ENCODE results near the gene LRRC4B.

The LRRC4B gene

DNA sequence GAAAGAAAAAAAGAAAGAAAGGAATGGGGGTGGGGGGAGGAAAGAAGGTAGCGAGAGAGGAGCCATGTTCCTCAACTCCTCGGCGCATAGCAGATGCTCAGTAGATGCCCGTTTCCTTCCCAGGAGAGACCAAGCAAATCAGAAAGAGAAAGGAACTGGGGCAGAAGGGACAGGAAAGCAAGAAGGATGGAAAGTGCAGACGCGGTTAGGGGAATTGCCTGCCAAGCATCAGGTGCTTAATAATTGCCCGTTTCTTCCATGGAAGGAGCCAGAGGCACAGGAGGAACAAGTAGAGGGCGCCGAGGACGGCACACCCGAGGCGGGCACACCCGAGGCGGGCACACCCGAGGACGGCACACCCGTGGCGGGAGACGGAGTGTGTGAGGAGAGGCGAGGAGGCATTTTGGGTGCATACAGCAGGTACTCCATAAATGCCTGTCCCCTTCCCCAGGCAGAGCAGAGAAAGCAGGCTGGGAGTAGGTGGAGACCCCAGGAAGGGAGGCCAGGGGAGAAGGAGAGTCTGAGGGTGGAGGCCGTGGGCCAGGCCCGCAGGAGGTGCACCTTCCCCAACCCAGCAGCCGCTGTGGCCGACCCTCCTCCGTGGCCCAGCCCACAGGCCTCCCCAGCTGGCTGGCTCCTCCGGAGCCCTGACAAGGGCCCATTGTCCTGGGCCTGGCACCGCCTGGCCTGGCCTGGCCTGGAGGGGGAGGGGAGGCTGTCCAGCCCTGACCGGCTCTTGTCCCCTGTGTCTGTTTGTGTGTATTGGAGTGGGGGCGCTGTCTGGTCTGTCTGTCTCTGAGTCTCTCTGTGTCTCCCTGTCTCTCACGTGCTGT is 71.8 kb downstream of the LRRC4B start:
- no peak for DNase-seq (ENCODE audit: low read depth, low spot score)
- no peak overlapping the region for H3K4me3 ChIP-seq (ENCODE audit: low read length)

DNA sequence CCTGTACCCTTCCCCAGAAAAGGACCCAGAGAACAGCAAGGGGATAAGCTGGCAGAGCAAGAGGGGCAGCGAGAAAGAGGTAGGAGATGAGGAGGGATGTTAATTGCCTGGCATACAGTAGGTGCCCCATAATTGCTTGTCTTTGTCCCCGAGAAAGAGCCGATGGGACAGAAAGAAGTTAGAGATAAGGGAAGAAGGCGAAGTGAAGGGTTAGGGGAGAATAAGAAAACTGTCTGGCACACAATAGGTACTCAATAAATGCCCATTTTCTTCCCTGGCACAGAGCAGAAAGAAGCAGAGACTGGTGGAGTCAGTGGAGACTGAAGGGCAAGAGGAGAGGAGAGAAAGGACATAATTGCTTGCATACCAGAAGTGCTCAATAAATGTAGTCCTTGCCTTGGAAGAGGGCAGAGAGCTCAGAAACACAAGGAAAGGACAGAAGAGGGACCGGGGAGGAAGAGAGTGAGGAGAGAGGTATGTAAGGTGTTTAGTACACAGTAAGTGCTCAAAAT is 73.2 kb downstream of the LRRC4B start:
- H3K4me3 ChIP-seq (ENCODE audit: low read length): no peak overlapping the region

DNA sequence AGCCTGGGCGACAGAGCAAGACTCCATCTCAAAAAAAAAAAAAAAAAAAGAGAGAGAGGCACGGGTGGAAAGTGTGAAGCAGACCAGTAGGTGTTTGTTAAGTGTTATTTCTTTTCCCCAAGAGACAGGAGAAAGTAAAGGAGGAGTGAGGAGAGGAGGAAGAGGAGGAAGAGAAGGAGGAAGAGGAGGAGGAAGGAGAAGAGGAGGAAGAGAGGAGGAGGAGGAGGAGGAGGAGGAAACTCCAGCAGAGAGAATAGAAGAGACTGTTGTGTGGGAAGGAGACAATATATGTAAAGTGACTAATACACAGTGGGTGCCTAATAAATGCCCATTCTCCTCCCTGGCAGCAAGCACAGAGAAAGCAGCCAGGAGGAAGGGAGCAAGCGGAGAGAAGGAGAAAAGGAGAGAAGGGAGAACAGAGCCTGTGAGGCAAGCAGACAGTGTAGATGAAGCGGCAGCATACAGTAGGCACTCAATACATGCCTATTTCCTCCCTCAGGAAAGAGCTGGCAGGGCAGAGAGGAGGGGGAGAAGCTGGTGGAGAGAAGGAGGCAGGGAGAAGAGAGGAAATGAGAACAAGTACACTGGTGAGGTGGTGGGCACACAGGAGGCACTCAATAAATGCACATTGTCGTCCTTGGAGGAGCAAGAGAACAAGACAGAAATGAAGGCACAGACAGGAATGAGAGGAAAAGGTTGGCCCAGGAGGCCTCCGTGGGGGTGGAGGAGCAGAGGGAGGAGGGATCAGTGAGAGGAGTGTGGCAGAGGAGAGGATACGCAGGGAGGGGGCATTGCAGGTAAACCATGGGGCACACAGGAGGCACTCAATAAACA is 73.8 kb downstream of the LRRC4B start:
- no peak overlapping the region for H3K4me3 ChIP-seq (ENCODE audit: low read length)
- DNase-seq (ENCODE audit: low read depth, low spot score): no peak

More for the DNA sequence above, 73.2 kb downstream of the LRRC4B start:
- DNase-seq (ENCODE audit: low read depth, low spot score): no peak

DNA sequence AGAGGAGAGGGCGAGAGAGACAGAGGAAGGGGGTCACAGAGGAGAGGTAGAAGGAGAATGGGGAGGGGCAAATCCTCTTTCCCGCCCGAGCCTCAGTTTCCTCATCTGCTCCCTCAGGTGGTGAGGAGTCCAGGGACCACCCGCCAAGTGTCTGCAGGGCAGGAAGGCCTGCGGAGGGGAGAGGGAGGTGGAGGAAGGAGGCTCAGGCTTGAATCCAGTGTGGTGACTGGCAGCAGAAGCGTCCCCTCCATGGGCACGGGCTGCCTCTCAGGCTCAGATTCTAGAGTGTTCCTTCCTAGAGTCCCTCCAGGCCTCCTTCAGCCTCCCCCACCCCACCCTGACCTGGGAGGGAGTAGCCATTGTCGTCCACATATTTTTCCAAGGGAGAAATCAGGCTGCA is 75.1 kb downstream of the LRRC4B start:
- DNase-seq (ENCODE audit: low read depth, low spot score): no peak
- no peak overlapping the region for H3K4me3 ChIP-seq (ENCODE audit: low read length)

DNA sequence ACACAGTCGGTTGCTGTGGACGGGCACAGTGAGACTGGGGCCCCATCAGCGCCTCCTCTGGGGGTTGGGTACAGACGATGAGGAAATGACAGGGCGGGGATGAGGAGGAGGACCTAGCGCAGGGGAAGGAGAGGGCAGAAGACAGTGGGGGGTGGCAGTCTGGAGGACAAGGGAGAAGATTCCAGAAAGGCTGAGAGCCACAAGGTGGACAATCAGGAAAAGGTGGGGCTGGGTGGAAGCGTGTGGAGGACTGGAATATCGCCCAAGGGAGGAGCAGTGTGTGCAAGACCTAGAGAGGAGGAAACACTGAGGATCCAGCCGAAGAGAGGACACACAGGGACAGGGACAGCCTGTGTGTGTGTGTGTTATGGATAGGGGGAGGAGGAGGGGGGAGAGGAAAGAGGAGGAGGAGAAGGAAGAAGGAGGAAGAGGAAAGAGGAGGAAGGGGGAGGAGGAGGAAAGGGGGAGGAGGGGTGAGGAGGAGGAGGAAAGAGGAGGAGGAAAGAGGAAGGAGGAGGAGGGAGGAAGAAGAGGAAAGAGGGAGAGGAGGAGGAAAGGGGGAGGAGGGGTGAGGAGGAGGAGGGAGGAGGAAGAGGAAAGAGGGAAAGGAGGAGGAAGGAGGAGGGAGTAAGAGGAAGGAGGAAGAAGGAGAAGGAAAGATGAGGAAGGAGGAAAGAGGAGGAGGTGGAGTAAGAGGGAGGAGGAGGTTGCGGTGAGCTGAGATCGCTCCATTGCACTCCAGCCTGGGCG is 75.8 kb downstream of the LRRC4B start:
- H3K4me3 ChIP-seq (ENCODE audit: low read length): no peak overlapping the region
- DNase-seq (ENCODE audit: low read depth, low spot score): no peak

DNA sequence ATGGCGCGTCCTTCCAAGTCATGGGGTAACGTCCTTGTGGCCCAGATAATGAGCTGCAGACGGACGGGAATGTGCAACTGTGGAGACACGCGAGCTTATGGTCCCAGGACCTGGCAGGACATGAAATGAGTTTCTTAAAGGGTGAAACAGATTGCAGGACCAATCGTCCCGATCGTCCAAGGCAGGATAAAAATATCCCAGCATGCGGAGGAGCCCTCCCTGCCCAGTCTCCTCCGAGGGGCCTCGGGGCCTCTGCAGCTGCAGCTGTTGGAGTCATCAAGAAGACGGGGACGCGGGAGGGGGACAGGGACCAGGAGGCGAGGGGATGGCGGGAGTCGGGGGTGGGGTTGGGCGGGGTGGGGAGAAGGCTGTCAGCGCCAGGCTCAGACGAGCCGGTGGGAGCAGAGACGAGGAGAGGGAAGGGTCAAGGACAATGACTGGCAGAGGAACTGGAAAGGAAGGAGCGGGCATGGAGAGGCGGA is 77.2 kb downstream of the LRRC4B start:
- H3K4me3 ChIP-seq (ENCODE audit: low read length): no peak overlapping the region
- DNase-seq (ENCODE audit: low read depth, low spot score): no peak

DNA sequence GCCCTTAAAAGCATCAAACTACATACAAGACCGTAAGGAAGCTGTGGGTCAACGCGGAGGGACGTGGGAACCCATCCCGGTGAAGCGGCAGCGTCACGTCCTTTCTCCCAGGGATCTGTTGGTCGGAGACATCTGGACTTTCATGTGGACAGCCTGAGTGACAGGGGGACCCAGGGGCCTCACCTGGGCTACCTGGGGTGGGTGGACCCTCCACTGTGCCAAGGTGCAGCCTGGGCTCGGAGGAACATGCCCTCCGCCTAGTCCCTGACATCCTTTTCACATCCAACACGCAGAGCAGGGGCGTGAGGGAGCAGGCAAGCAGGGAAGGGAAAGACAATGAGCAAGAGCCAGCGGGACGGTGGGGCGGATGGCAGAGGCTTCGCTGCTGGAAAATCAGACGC is 77.8 kb downstream of the LRRC4B start:
- H3K4me3 ChIP-seq (ENCODE audit: low read length): no peak overlapping the region
- no peak for DNase-seq (ENCODE audit: low read depth, low spot score)

DNA sequence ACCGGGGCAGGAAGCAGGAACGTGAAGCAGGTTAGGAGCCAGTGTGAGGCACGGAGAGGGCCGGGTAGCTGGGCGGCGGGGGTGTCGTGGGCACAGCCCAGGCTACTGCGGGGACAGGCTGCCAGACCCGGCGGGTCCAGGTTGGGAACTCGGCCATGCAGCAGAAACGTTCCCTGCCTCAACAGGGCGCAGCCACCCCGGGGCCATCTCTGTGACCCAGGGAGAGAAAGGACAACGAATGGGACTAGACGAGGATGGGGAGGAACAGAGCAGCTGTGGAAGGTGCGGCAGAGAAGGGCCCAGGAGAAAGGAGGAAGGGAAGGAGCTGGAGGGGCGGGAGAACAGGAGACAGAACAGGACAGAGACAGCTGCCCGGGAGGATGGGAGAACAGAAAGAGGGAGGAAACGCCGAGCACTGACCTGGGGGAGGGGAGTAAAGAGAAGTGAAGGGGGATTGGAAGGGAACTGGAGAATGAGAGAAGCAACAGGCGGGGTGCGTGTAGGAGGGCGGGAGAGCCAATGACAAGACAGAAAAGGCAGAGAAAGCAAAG is 78.7 kb downstream of the LRRC4B start:
- H3K4me3 ChIP-seq (ENCODE audit: low read length): no peak overlapping the region

DNA sequence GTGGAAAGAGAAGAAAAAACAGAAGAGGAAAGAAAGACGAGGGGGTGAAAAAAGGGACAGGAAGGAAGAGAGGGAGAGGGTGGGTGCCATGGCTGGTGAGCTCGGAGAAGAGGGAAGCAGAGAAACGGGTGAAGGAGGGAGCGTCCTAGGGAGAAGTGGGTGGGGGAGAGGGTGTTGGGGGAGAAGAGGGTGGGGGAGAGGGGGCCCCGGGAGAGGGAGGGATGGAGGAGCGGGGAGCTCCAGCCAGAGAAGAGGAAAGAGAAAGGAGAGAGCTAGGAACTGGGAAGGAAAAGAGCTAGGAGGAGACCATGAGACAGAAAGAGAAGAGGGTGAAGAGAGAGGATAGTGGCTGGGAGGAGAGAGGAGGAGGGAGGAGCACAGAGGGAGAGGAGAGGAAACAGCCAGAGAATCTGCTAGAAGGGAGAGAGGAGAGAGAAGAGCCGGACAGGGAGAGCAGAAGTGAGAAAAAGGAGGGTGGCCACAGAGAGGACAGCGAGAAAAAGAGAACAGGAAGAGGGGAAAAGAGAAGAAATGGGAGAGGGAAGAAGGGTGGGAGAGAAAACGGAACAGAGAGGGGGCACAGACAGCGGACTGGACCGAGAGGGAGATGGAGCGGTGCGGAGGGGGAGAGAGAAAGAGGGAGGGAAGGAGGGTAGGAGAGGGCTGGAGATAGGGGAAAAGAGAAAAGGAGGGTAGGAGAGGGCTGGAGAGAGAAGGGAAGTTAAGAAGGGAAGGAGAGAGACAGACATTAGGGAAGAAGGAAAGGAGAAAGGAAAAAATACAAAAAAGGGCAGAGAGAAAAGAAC is 79.6 kb downstream of the LRRC4B start:
- no peak for DNase-seq (ENCODE audit: low read depth, low spot score)
- H3K4me3 ChIP-seq (ENCODE audit: low read length): no peak overlapping the region

More for the DNA sequence above, 78.7 kb downstream of the LRRC4B start:
- no peak for DNase-seq (ENCODE audit: low read depth, low spot score)

DNA sequence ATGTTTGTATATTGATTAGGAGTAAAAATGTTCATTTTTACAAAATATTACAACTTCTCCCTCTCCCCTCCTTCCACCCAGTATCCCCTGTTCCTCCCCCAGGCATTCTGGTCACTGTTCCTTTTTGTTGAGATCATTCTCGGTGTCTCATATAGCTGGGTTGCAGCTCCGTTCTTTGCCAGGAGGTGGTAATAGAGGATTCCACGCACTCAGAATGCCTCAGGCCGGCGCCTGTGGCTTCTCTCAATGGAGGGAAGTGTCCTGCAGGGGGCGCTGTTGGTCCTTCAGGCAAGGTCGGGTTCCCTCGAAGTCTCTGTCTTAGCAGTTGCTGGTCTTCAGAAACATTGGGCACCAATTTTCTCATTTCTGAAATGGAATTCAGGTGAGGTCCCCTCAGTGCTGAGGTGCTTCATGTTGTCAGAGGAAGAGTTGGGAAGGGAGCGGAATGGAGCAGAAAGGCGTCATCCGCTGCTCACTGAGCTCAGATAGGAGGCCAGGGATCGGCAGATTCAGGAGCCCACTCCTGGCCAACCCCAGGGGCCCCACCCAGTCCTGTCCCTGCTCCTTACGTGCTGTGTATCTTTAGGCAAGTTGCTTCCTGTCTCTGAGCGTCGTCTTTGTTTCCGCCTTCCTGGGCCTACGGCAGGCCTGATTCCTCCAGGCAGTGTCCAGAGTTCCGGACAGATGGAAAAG is 81.3 kb downstream of the LRRC4B start:
- DNase-seq (ENCODE audit: low read depth, low spot score): peak; percentile 64
- no peak overlapping the region for H3K4me3 ChIP-seq (ENCODE audit: low read length)

DNA sequence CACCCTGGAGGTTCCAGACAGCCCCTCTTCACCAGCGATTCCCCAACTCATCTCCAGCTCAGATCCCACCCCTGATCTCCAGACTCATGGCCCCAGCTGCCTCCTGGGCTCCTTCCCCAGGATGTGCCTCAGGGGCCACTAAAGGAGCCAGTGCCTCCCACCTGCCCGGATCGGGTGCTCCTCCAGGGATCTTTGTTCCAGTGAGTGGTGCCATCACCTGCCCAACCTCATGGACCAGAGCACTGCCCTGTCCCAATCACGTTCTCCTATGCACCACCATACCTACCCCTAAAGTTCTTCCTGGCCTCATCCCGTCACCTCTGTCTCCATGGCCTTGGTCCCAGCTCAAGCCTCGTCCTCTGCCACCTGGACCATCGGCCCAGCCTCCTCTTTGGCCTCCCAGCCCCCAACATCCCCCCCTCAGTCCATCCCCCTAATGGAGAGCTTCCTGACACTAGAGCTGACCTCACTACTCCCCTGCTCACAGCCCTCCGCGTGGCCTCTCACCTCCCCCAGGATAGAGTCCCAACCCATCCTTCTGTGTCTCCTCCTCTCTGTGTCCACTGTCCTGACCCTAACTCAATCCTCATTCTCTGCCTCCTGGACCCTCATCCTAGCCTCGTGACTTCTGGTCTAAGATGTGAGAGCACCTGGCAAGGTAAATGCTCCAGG is 82.8 kb downstream of the LRRC4B start:
- no peak for DNase-seq (ENCODE audit: low read depth, low spot score)

DNA sequence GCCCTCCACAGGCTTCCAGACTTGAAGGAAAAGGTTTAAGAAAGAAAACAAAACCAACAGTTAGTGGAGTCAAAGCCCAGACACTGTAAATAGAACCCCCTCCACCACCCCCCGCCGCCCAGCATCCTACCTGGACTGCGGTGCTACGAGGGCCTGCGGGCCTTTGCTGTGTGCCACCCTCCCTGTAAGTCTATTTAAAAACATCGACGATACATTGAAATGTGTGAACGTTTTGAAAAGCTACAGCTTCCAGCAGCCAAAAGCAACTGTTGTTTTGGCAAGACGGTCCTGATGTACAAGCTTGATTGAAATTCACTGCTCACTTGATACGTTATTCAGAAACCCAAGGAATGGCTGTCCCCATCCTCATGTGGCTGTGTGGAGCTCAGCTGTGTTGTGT is 85.3 kb downstream of the LRRC4B start:
- DNase-seq (ENCODE audit: low read depth, low spot score): no peak
- H3K4me3 ChIP-seq (ENCODE audit: low read length): no peak overlapping the region

More for the DNA sequence above, 82.8 kb downstream of the LRRC4B start:
- H3K4me3 ChIP-seq (ENCODE audit: low read length): no peak overlapping the region

DNA sequence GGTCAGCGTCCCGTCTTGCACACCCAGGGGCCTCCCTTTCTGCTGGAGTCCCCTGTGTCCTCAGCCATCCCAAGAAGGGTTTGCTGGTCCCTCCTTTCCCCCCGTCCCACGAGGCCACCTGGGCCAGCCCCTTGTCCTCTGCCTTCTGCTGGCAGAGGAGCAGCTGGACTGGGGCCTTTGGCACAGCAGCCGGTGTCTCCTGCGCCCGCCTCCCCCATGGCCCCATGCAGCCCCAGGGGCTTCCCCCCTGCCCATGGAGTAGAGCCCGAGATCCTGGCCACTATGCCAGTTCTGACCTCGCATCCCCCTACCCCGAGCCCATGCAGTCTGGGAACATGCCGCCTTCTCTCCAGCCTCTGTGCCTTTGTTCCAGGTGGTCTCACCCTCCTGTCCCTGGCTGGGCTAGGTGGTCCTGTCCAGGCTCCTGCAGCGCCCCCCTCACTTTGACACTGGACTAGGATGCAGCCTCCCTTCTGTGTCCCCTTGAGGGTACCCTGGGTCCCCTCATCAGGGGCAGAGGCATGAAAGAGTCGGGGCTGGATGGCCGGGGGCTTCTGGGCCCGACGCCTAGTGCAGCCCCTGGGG is 85.9 kb downstream of the LRRC4B start:
- no peak for DNase-seq (ENCODE audit: low read depth, low spot score)
- no peak overlapping the region for H3K4me3 ChIP-seq (ENCODE audit: low read length)

DNA sequence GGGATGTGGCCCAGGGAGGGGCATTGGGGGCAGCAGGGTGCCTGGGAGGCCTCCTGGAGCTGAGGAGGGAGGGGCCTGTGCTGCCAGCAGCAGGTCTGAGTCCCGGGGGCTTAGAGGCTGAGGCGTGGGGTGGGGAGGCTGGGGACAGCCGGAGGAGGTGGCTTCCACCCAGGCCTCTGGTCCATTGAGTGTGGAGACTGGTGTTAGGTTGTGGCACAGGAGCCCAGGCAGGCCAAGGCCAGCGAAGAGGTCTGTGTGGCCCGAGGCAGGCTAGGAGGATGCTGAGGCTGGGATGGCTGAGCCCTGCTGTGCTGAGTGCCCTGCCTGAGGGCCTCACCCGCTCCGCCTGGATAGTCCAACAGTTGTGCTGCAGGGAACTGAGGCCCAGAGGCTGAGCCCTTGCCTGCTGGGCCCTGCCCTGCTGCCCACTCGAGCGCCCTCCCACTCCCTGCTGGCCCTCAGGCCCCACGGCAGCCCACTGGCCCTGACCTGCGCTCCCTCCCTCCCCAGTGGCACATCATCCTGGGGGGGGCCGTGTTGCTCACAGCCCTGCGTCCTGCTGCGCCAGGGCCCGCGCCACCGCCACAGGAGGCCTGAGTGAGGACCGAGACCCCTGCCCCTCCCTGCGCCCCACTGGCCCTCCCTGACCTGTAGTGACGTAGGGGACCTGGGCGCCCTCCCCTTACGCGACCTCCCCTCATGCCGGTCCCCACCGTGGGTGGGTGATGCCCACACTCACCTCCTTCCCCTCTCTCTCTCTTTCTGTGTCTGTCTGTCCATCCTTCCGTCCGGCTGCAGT is 86.7 kb downstream of the LRRC4B start:
- DNase-seq (ENCODE audit: low read depth, low spot score): no peak
- H3K4me3 ChIP-seq (ENCODE audit: low read length): no peak overlapping the region

DNA sequence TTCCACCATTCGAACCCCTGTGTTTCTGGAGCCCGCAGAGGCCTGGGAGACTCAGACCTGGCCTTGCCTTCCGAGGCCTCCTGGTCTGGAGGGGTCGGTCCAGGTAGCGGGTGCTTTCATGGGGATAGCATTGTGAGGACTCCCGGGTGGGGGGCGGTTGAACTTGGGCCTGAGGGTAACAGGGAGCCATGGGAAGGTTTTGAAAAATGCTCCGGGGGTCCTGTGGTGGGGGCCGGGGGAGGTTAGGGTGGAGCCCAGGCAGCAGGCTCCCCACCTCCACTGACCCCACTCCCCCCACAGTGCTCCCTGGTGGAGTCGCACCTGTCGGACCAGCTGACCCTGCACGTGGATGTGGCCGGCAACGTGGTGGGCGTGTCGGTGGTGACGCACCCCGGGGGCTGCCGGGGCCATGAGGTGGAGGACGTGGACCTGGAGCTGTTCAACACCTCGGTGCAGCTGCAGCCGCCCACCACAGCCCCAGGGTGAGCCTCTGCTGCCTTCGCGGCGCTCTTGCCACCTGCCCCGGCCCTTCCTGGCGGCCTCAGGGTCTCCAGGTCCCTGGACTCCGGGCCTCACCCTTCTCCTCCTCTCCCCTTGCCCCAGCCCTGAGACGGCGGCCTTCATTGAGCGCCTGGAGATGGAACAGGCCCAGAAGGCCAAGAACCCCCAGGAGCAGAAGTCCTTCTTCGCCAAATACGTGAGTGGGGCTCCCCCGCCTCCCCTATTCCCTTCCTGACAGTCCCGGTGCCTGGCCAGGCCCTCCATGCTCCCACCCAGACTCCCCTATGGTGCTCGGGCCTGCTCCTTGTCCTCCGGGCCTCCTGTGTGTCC is 87.7 kb downstream of the LRRC4B start:
- DNase-seq (ENCODE audit: low read depth, low spot score): no peak
- H3K4me3 ChIP-seq (ENCODE audit: low read length): no peak overlapping the region
